ES-I3 (cell line): ENCODE data around the gene DNAH7.
"Not testable (repeated sequence)": the region's sequence is repeated elsewhere in the genome, so short reads cannot be mapped to it uniquely, and the experiment has no call there.

Experiments used
- H3K36me3 ChIP-seq: 2 replicates; pipeline ENCODE4 v1.6.1; 2013; ENCODE audit warnings: mild to moderate bottlenecking, low read length, control low read depth, moderate library complexity; ENCODE audit not compliant: insufficient read depth
- H3K4me1 ChIP-seq: 2 replicates; pipeline ENCODE4 v1.6.1; 2013; ENCODE audit warnings: mild to moderate bottlenecking, control low read depth, low read length; ENCODE audit not compliant: insufficient read depth
- H3K9ac ChIP-seq: 2 replicates; pipeline ENCODE4 v1.6.1; 2013; ENCODE audit warnings: low read depth, mild to moderate bottlenecking, low read length, moderate library complexity
- H3K9me3 ChIP-seq: 2 replicates; pipeline ENCODE4 v1.6.1; 2013; ENCODE audit warnings: mild to moderate bottlenecking, low read length, moderate library complexity; ENCODE audit not compliant: control insufficient read depth, insufficient read depth

The DNAH7 gene

DNA sequence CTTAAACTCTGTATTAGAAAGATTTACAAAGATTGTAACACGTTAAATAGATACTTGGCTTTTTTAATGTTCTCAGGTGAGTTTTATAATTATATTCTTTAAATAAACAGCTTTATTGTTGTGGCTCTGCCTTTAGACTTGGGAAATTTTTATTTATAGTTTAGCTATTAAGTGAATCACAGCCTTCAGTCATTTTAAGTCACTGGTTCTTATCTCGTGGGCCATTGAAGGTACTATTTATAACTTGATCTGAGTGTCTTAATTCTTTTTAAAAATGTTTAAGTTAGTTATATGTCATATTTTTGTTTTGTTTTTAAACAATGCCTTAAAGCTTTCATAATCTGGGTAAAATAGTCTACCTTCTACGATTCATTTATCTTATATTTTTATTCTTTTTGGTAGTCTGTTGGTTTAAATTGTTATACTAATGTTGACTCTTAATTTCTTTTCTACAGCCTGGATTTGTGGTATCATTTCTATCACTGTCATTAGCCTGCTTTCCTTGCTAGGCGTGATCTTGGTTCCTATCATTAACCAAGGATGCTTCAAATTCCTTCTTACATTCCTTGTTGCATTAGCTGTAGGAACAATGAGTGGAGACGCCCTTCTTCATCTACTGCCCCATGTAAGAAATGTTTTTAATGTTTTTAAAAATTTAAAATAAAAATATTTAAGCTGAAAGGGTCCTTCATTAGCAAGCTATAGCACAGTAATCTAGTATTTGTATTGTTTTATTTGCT is 362.3 kb downstream of the DNAH7 start:
- Histone ChIP-seq H3K9me3 (no peaks in the 10 kb centered on the region), H3K36me3 (no peaks in the 10 kb centered on the region), H3K4me1 (no peaks in the 10 kb centered on the region), H3K9ac (no peak overlapping the region)

DNA sequence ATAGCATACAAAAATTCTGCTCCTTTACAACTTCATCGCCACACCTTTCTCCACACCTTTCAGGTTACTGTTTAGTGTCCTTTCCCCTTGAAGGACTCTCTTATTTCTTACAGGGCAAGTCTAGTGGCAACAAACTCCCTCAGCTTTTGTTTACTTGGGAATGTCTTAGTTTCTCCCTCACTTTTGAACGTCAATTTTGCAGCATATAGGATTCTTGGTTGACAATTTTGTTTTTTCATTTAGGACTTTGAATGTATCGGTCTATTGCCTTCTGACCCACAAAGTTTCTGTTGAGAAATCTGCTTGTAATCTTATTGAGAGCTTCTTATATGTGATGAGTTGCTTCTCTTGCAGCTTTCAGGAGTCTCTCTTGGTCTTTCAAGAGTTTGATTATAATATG is 368.2 kb downstream of the DNAH7 start:
- Histone ChIP-seq H3K9ac (no peak overlapping the region), H3K4me1 (no peaks in the 10 kb centered on the region; the same call in 1 of the 2 replicates), H3K9me3 (no peaks in the 10 kb centered on the region; the same call in 1 of the 2 replicates), H3K36me3 (no peaks in the 10 kb centered on the region)

- Histone ChIP-seq H3K9ac (no peak overlapping the region), H3K4me1 (peaks cover 11% of the 10 kb centered on the region), H3K36me3 (no peaks in the 10 kb centered on the region), H3K9me3 (no peaks in the 10 kb centered on the region; the same call in 1 of the 2 replicates)
Observed at GRCh38 chr2:195697681-195698220, 370.9 kb downstream of the DNAH7 start.

DNA sequence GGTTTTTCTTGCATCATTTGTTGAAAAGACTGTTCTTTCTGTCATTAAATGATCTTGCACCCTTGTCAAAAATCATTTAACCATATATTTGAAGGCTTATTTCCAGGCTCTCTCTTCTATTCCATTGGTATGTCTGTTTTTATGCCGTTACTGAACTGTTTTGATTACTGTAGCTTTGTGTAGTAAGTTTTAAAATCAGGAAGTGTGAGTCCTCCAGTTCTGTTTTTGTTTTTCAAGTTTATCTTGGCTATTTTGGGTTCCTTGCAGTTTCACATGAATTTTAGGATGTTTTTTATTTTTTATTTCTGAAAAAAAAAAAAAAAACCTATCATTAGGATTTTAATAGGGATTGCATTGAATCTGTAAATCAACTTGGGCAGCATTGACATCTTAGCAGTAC is 372.6 kb downstream of the DNAH7 start:
- Histone ChIP-seq H3K9me3 (no peaks in the 10 kb centered on the region; the same call in 1 of the 2 replicates), H3K4me1 (peaks cover 11% of the 10 kb centered on the region), H3K9ac (no peak overlapping the region), H3K36me3 (no peaks in the 10 kb centered on the region)

- H3K4me1 ChIP-seq: peaks cover 11% of the 10 kb centered on the region
- H3K9ac ChIP-seq: peak overlapping the region; percentile 40
- H3K36me3 ChIP-seq: no peaks in the 10 kb centered on the region
- no peaks in the 10 kb centered on the region; the same call in 1 of the 2 replicates for H3K9me3 ChIP-seq
Observed at GRCh38 chr2:195695002-195695631, 373.5 kb downstream of the DNAH7 start.

DNA sequence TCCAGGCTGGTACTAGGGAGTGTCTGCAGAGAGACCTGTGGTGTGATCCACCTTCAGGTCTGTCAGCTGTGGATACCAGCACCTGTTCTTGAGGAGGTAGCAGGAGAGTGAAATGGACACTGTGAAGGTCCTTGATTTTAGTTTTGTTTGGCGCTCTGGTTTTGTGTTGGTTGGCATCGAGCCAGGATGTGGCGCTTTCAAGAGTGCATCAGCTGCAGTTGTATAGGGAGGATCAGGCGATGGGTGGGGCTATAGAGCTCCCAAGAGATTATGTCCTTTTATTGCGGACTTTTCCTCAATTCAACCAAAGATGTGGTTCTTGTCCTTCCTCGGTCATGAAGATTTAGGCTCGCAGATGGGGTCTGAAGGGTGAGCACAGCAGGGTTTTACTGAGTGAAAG is 374.1 kb downstream of the DNAH7 start:
- H3K4me1 ChIP-seq: peaks cover 11% of the 10 kb centered on the region
- no peaks in the 10 kb centered on the region; the same call in 1 of the 2 replicates for H3K9me3 ChIP-seq
- peak overlapping the region; percentile 40 for H3K9ac ChIP-seq
- H3K36me3 ChIP-seq: no peaks in the 10 kb centered on the region

DNA sequence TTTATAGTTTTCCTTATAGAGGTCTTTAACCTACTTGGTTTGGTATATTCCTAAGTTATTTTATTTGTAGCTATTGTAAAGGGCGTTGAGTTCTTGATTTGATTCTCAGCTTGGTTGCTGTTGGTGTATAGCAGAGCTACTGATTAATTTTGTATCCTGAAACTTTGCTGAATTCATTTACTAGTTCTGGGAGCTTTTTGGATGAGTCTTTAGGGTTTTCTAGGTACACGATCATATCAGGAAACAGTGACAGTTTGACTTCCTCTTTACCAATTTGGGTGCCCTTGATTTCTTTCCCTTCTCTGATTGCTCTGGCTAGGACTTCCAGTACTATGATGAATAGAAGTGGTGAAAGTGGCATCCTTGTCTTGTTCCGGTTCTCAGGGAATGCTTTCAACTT is 376.1 kb downstream of the DNAH7 start:
- peaks cover 15% of the 10 kb centered on the region for H3K4me1 ChIP-seq

More for the DNA sequence above, 376.1 kb downstream of the DNAH7 start:
- not testable (repeated sequence) for H3K9ac ChIP-seq, H3K9me3 ChIP-seq, H3K36me3 ChIP-seq
